T47D (cell line): ENCODE data around the gene MRPS6.

Source experiments
- DNase-seq, 2 experiments: peaks; one replicate each; pipeline versions ENCODE4 v3.0.0 to v3.0.0-alpha.2; 2011 to 2012; ENCODE audit warnings: low read depth in 1 of 2, low spot score in 1 of 2
- JUND ChIP-seq: IDR thresholded peaks from 2 replicates; pipeline ENCODE4 v1.6.1; 2012; ENCODE audit warnings: low read depth
- in situ Hi-C: cut with HindIII; loops from 2 replicates; pipeline ENCODE4 v1.10.0; 2016; ENCODE audit warnings: low sequenced_read_pairs, low pct_unique_long_range_greater_than_20kb

The MRPS6 gene

GRCh38 chr21:34158866-34159835 is 85.8 kb downstream of the MRPS6 start:
- TF ChIP-seq JUND, result no peak
- in situ Hi-C loops, result no loop called here
- no peak for DNase-seq

GRCh38 chr21:34166468-34166867 is 93.1 kb downstream of the MRPS6 start:
- no peak for TF ChIP-seq JUND
- in situ Hi-C loops, result no loop called here
- peak in 1 of 2 experiments; percentile 30 for DNase-seq

- no peak for TF ChIP-seq JUND
- DNase-seq, result no peak
- in situ Hi-C loops, result no loop called here
Measured at GRCh38 chr21:34170886-34171285, 97.5 kb downstream of the MRPS6 start.

GRCh38 chr21:34174470-34174869 is 101.1 kb downstream of the MRPS6 start:
- no peak for TF ChIP-seq JUND
- in situ Hi-C loops, result no loop called here
- DNase-seq, result no peak

- DNase-seq, result no peak
- no peak for TF ChIP-seq JUND
Measured at GRCh38 chr21:34176448-34176847, 103.1 kb downstream of the MRPS6 start.

GRCh38 chr21:34177919-34178567 is 104.7 kb downstream of the MRPS6 start:
- in situ Hi-C loops, result no loop called here
- no peak for DNase-seq
- no peak for TF ChIP-seq JUND

More at GRCh38 chr21:34176448-34176847, 103.1 kb downstream of the MRPS6 start:
- in situ Hi-C loops, result no loop called here

GRCh38 chr21:34179204-34179935 is 106.0 kb downstream of the MRPS6 start:
- DNase-seq, result no peak
- TF ChIP-seq JUND, result no peak
- in situ Hi-C loops, result no loop called here

- TF ChIP-seq JUND, result no peak
- in situ Hi-C loops, result no loop called here
- DNase-seq, result no peak
Measured at GRCh38 chr21:34180407-34180806, 107.0 kb downstream of the MRPS6 start.

- TF ChIP-seq JUND, result no peak
- in situ Hi-C loops, result no loop called here
- DNase-seq, result no peak
Measured at GRCh38 chr21:34180826-34181359, 107.5 kb downstream of the MRPS6 start.

- DNase-seq, result no peak
- in situ Hi-C loops, result no loop called here
- no peak for TF ChIP-seq JUND
Measured at GRCh38 chr21:34181431-34182039, 108.2 kb downstream of the MRPS6 start.

- in situ Hi-C loops, result no loop called here
- TF ChIP-seq JUND, result no peak
- DNase-seq, result no peak
Measured at GRCh38 chr21:34182436-34182835, 109.1 kb downstream of the MRPS6 start.

- TF ChIP-seq JUND, result no peak
- in situ Hi-C loops, result no loop called here
- DNase-seq, result no peak
Measured at GRCh38 chr21:34183331-34183928, 110.1 kb downstream of the MRPS6 start.
